HepG2 (cell line): Measurements from ENCODE around the gene MAPRE3. TPM values are rescaled to one million over a fixed set of nuclear protein-coding genes. Genes with fewer than 3 reads are reported as not detected.

Source experiments
- ATAC-seq: fragments of 200-7000 bp; cut with Tn5 transposase; 3 replicates; pipeline ENCODE4 v1.9.1; 2020; ENCODE audit warnings: mild to moderate bottlenecking, moderate library complexity
- BruUV-seq: library from RNA; stranded (reverse); fragments of 400-500 nt; replicated peaks from 2 replicates; lab custom pipeline; 2021; lab: Mats Ljungman, UMichigan
- CTCF ChIA-PET: fragments of 300-600 bp; formaldehyde crosslinking; extraction: SDS; loops from one replicate; lab custom pipeline; 2021; ENCODE audit warnings: low total read pairs, inconsistent platforms, low intra/inter-chr PET ratio; lab: Yijun Ruan, JAX
- POLR2A ChIA-PET: fragments of 350-600 bp; sonication (Branson Sonifier 250); formaldehyde crosslinking; loops from one replicate; lab custom pipeline; 2020; ENCODE audit warnings: antibody characterized with exemption, inconsistent platforms; lab: Yijun Ruan, JAX
- DNase-seq: peaks from one replicate; pipeline ENCODE4 v3.0.0-alpha.2; 2015; ENCODE audit warnings: low spot score
- FAIRE-seq: peaks from 3 replicates; lab custom pipeline; 2011; peaks lifted over from hg19 to GRCh38; lab: Jason Lieb, UNC
- H2AFZ ChIP-seq: one replicate; pipeline ENCODE4 v1.6.1; 2011; ENCODE audit warnings: low read length, inconsistent platforms
- H3K27ac ChIP-seq: fragments of 300-600 bp; 3 replicates; pipeline ENCODE4 v1.8.0; 2011; ENCODE audit warnings: mixed run types, mild to moderate bottlenecking, mixed read lengths, low read length, inconsistent platforms; ENCODE audit not compliant: insufficient read depth; ENCODE audit errors: extremely low read length
- H3K27me3 ChIP-seq, 2 experiments: fragments of 200-600 bp in 1 of 2; 2 replicates in 1 of 2; 3 replicates in 1 of 2; pipeline versions ENCODE4 v1.6.0 to v1.8.0; 2011; ENCODE audit warnings: low read length in 2 of 2, mild to moderate bottlenecking in 2 of 2, moderate library complexity in 2 of 2, inconsistent platforms in 1 of 2; ENCODE audit not compliant: insufficient read depth in 2 of 2, control insufficient read depth in 1 of 2
- H3K36me3 ChIP-seq, 2 experiments: fragments of 200-600 bp in 1 of 2; replicated peaks in 1 of 2; 2 replicates in 1 of 2; 3 replicates in 1 of 2; pipeline versions ENCODE4 v1.5.1 to v1.8.0; 2011; ENCODE audit warnings: low read length in 2 of 2, inconsistent platforms in 1 of 2; ENCODE audit not compliant: insufficient read depth in 2 of 2, control insufficient read depth in 1 of 2
- H3K4me1 ChIP-seq: 2 replicates; pipeline ENCODE4 v1.5.1; 2012; ENCODE audit warnings: low read length, inconsistent platforms; ENCODE audit not compliant: insufficient read depth
- H3K4me2 ChIP-seq: 2 replicates; pipeline ENCODE4 v1.6.0; 2011; ENCODE audit warnings: low read depth, low read length, inconsistent platforms
- H3K4me3 ChIP-seq, 3 experiments: fragments of 200-600 bp in 1 of 3; sonication (generic), shearing (Covaris generic) in 1 of 3; replicated peaks in 1 of 3; 2 replicates each; pipeline ENCODE4 v1.5.1; 2011 to 2016; ENCODE audit warnings: low read length in 3 of 3, inconsistent platforms in 2 of 3, low read depth in 2 of 3, mild to moderate bottlenecking in 2 of 3, control low read depth in 1 of 3, mixed read lengths in 1 of 3; ENCODE audit not compliant: insufficient read depth in 1 of 3
- H3K79me2 ChIP-seq: one replicate; pipeline ENCODE4 v1.6.1; 2011; ENCODE audit warnings: low read length, inconsistent platforms; ENCODE audit not compliant: insufficient read depth
- H3K9ac ChIP-seq: 2 replicates; pipeline ENCODE4 v1.6.0; 2011; ENCODE audit warnings: mild to moderate bottlenecking, low read depth, low read length, inconsistent platforms; ENCODE audit not compliant: insufficient read depth
- H3K9me3 ChIP-seq: 2 replicates; pipeline ENCODE4 v1.5.1; 2012; ENCODE audit warnings: mild to moderate bottlenecking, low read length
- H4K20me1 ChIP-seq: 2 replicates; pipeline ENCODE4 v1.6.0; 2011; ENCODE audit warnings: inconsistent platforms, mild to moderate bottlenecking, low read length, moderate library complexity; ENCODE audit not compliant: insufficient read depth
- BATF2 ChIP-seq: sonication (generic); formaldehyde crosslinking; IDR thresholded peaks from 2 replicates; pipeline ENCODE4 v1.8.0; 2022; ENCODE audit warnings: mild to moderate bottlenecking, missing genetic modification reagents, moderate library complexity
- BRD4 ChIP-seq: sonication (generic); formaldehyde crosslinking; IDR thresholded peaks from 2 replicates; pipeline ENCODE4 v1.4.0; 2020; ENCODE audit warnings: missing genetic modification reagents
- CBFB ChIP-seq: sonication (generic); formaldehyde crosslinking; IDR thresholded peaks from 2 replicates; pipeline ENCODE4 v1.4.0; 2020; ENCODE audit warnings: missing genetic modification reagents
- CHCHD3 ChIP-seq: sonication (generic); formaldehyde crosslinking; IDR thresholded peaks from 2 replicates; pipeline ENCODE4 v1.8.0; 2022; ENCODE audit warnings: mild to moderate bottlenecking, missing genetic modification reagents, moderate library complexity
- FOXA1 ChIP-seq, 2 experiments: fragments of 450-650 bp in 1 of 2; sonication (generic) in 1 of 2; formaldehyde crosslinking in 1 of 2; IDR thresholded peaks; 2 replicates each; pipeline versions ENCODE4 v1.4.0 to v1.6.1; 2016 to 2020; ENCODE audit warnings: missing genetic modification reagents in 1 of 2
- FOXC1 ChIP-seq: sonication (generic); formaldehyde crosslinking; IDR thresholded peaks from 2 replicates; pipeline ENCODE4 v1.8.0; 2022; ENCODE audit warnings: mild to moderate bottlenecking, missing genetic modification reagents, borderline replicate concordance
- NFE2 ChIP-seq: sonication (generic); formaldehyde crosslinking; IDR thresholded peaks from 2 replicates; pipeline ENCODE4 v1.4.0; 2020; ENCODE audit warnings: missing genetic modification reagents
- NR0B2 ChIP-seq: sonication (generic); formaldehyde crosslinking; IDR thresholded peaks from 2 replicates; pipeline ENCODE4 v1.4.0; 2020; ENCODE audit warnings: mild to moderate bottlenecking, missing genetic modification reagents
- RFXANK ChIP-seq: IDR thresholded peaks from 2 replicates; pipeline ENCODE4 v1.6.1; 2016
- RXRB ChIP-seq: IDR thresholded peaks from 2 replicates; pipeline ENCODE4 v1.6.1; 2016; ENCODE audit warnings: borderline replicate concordance, missing genetic modification reagents, missing compliant biosample characterization
- ZBTB1 ChIP-seq: sonication (generic); formaldehyde crosslinking; IDR thresholded peaks from 2 replicates; pipeline ENCODE4 v1.4.0; 2020; ENCODE audit warnings: missing genetic modification reagents, borderline replicate concordance
- ZNF12 ChIP-seq: sonication (generic); formaldehyde crosslinking; IDR thresholded peaks from 2 replicates; pipeline ENCODE4 v1.5.0; 2020; ENCODE audit warnings: missing genetic modification reagents
- ZNF552 ChIP-seq: sonication (generic); formaldehyde crosslinking; IDR thresholded peaks from 2 replicates; pipeline ENCODE4 v1.9.0; 2022; ENCODE audit warnings: missing genetic modification reagents, mild to moderate bottlenecking, borderline replicate concordance
- ZNF749 ChIP-seq: sonication (generic); formaldehyde crosslinking; IDR thresholded peaks from 2 replicates; pipeline ENCODE4 v1.8.0; 2022; ENCODE audit warnings: mild to moderate bottlenecking, missing genetic modification reagents, moderate library complexity, borderline replicate concordance
- ZNF83 ChIP-seq: sonication (generic); formaldehyde crosslinking; IDR thresholded peaks from 2 replicates; pipeline ENCODE4 v1.4.0; 2020; ENCODE audit warnings: missing genetic modification reagents, mild to moderate bottlenecking, borderline replicate concordance
- WGBS: methylation state at CpG from one replicate; pipeline ENCODE4 v1.1.6; 2017; ENCODE audit warnings: low lambda C conversion rate; 5-methylcytosine and 5-hydroxymethylcytosine counted together
- in situ Hi-C: cut with HindIII; loops from 2 replicates; pipeline ENCODE4 v1.10.0; 2017; ENCODE audit warnings: low pct_unique_long_range_greater_than_20kb; ENCODE audit not compliant: extremely low pct_ligation_motif_present
- intact Hi-C: fragments of 100-400 bp; cut with micrococcal nuclease; formaldehyde crosslinking; loops from one replicate; pipeline ENCODE4 v1.10.0; 2022; ENCODE audit not compliant: unreplicated experiment
- polyA plus RNA-seq, 8 experiments: library from polyadenylated mRNA; depleted of rRNA in 3 of 8; stranded (reverse) in 7 of 8; unstranded in 1 of 8; fragments of >200 nt; fragmentation: Illumina TruSeq in 4 of 8; extraction: Trizol in 4 of 8; gene quantifications; 2 replicates each; pipeline versions ENCODE4 v1.2.1 to v1.2.3, GENCODE V29; 2011 to 2016; ENCODE audit warnings: low read depth in 4 of 8, missing spikeins in 1 of 8, mixed read lengths in 1 of 8; ENCODE audit not compliant: insufficient read depth in 1 of 8
- total RNA-seq, 5 experiments: library from RNA; depleted of rRNA; stranded (reverse); fragments of >200 nt; fragmentation: Illumina TruSeq; extraction: Trizol; gene quantifications; 2 replicates each; pipeline ENCODE4 v1.2.3, GENCODE V29; 2016; ENCODE audit warnings: low read depth in 1 of 5

MAPRE3 gene
- total and polyA plus RNA-seq, 2 of the 13 experiments (the other 11 are each of a cell fraction or from before 2014, with no cell fraction given), result 0.31 to 0.91 TPM

- in situ Hi-C loops, result no loop called here
Measured at GRCh38 chr2:27013738-27014137, 43.3 kb downstream of the MAPRE3 start.

More at GRCh38 chr2:27013738-27014137, 43.3 kb downstream of the MAPRE3 start:
- peaks cover 28% of the 10 kb centered on the region for H3K4me1 ChIP-seq
- ChIA-PET POLR2A (no interaction called here), CTCF (no interaction called here)
- 84% methylated on average over 4 of the region's 4 CpGs for WGBS
- DNase-seq, result no peak
- H3K79me2 ChIP-seq, result no peaks in the 10 kb centered on the region
- no peaks in the 10 kb centered on the region for H4K20me1 ChIP-seq
- no peak for FAIRE-seq
- intact Hi-C loops, result no loop called here
- H3K27ac ChIP-seq, result no peak overlapping the region
- H3K9me3 ChIP-seq, result no peaks in the 10 kb centered on the region
- H2AFZ ChIP-seq, result no peak overlapping the region
- H3K36me3 ChIP-seq, result no peaks in the 10 kb centered on the region
- no peaks in the 10 kb centered on the region for H3K27me3 ChIP-seq
- no peak for ATAC-seq
- TF ChIP-seq RFXANK, result no peak
- TF ChIP-seq FOXC1 (CRISPR knock-in tag), result no peak
- TF ChIP-seq ZBTB1 (CRISPR knock-in tag), result no peak
- no peak for TF ChIP-seq FOXA1 (IDR thresholded peaks at IDR 0.05)
- TF ChIP-seq FOXA1 (CRISPR knock-in tag; IDR thresholded peaks at IDR 0.05), result no peak
- TF ChIP-seq NFE2 (CRISPR knock-in tag), result no peak
- TF ChIP-seq RXRB (CRISPR knock-in tag), result no peak
- no peak for TF ChIP-seq ZNF12
- TF ChIP-seq CHCHD3 (CRISPR knock-in tag), result no peak
- TF ChIP-seq BRD4, result no peak
- no peak for TF ChIP-seq ZNF749 (CRISPR knock-in tag)
- TF ChIP-seq NR0B2, result no peak
- TF ChIP-seq ZNF83 (CRISPR knock-in tag), result no peak
- TF ChIP-seq CBFB, result no peak
- TF ChIP-seq ZNF552, result no peak
- no peak for TF ChIP-seq BATF2 (CRISPR knock-in tag)
- TF ChIP-seq, all 625 proteins: peak for 0
- no TSS peak for BruUV-seq
- no peak overlapping the region for H3K4me3 ChIP-seq
- no peak overlapping the region for H3K9ac ChIP-seq
- H3K4me2 ChIP-seq, result no peak overlapping the region
